ENCODE data around the gene UTP15.

DNA sequence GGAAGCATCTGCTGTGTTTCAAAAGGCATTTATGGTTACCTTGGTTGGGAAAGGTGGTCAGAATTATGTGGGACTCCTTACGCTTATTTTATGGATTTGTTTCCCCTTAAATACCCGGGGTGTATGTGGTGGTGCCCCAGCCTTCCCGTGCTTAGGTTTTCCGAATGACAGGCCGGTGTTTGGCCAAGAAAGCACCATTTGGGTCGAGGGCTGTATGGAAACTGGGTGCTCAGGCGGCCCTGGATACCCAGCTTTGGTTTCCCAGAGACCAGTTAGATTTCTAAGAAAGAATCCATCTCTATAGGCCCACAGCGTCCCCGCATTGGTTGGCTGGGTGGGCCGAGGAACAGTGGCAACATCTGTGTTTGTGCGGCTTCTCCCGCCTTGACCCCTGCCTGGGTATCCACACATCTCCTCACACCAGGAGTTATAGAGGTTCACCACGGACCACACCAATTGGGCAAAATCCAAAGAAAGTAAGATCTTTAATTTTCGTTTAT is 61.3 kb downstream of the UTP15 start:
- TF ChIP-seq, protein P1, sequence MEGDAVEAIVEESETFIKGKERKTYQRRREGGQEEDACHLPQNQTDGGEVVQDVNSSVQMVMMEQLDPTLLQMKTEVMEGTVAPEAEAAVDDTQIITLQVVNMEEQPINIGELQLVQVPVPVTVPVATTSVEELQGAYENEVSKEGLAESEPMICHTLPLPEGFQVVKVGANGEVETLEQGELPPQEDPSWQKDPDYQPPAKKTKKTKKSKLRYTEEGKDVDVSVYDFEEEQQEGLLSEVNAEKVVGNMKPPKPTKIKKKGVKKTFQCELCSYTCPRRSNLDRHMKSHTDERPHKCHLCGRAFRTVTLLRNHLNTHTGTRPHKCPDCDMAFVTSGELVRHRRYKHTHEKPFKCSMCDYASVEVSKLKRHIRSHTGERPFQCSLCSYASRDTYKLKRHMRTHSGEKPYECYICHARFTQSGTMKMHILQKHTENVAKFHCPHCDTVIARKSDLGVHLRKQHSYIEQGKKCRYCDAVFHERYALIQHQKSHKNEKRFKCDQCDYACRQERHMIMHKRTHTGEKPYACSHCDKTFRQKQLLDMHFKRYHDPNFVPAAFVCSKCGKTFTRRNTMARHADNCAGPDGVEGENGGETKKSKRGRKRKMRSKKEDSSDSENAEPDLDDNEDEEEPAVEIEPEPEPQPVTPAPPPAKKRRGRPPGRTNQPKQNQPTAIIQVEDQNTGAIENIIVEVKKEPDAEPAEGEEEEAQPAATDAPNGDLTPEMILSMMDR (conservative IDR thresholded peaks at IDR 0.05; ENCODE audit: low read length): no peak
- TF ChIP-seq EZH2phosphoT487 (IDR thresholded peaks at IDR 0.05; ENCODE audit: borderline replicate concordance, low read depth, low read length): no peak

Measured in OCI-LY7 (cell line).